ENCODE measurements around the gene WBP2. TPM values are rescaled to one million over a fixed set of nuclear protein-coding genes. Genes with fewer than 3 reads are reported as not detected.

Gene WBP2
- total and polyA plus RNA-seq, 2 of the 13 experiments (the other 11 are each of a cell fraction or from before 2014, with no cell fraction given): 29.2 to 29.5 TPM

DNA sequence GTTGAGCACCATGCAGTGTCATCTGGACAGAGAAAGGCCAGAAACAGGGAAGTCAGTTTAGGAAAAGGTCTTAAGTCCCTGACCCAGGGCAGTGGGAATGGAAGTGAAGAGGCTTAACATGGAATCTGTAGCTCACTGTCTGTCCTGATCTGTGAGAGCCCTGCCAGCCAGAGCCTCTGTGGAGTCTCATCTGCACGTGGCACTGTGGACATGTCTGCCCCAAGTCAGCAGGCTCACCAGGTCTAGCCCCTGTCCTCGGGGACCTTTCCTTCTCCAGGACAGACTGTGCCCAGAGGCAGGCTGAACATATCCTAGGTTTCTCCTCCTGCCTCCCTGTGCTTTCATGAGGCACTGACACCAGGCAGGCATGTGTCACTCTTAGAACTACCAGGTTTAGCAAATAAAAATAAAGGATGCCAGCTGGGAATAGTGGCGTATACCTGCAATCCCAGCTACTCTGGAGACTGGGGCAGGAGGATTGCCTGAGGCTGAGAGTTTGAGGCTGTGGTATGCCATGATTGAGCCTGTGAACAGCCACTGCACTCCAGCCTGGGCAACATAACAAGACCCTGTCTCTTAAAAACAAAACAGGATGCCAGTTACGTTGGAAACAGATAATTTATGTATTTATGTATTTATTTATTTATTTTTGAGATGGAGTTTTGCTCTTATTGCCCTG lies 48.2 kb downstream of the WBP2 start:
- H3K27ac ChIP-seq (ENCODE audit: extremely low read length, insufficient read depth, low read length): no peak overlapping the region
- H3K9me3 ChIP-seq (ENCODE audit: low read length): no peaks in the 10 kb centered on the region
- H3K27me3 ChIP-seq (ENCODE audit: control insufficient read depth in 1 of 2, insufficient read depth in 2 of 2, low read length in 2 of 2): no peaks in the 10 kb centered on the region
- ATAC-seq: peak; percentile 19; the same call in 2 of the 3 replicates
- no peak overlapping the region for H3K4me2 ChIP-seq (ENCODE audit: low read depth, low read length)
- no peak overlapping the region for H3K4me3 ChIP-seq (replicated peaks in 1 of 3; ENCODE audit: insufficient read depth in 1 of 3, low read depth in 2 of 3, low read length in 3 of 3)
- no peak for DNase-seq (ENCODE audit: low spot score)
- peaks cover 25 to 41% of the 10 kb centered on the region in 2 experiments; a peak in 4 of 5 replicates for H3K36me3 ChIP-seq (replicated peaks in 1 of 2; ENCODE audit: control insufficient read depth in 1 of 2, insufficient read depth in 2 of 2, low read length in 2 of 2)
- no peak overlapping the region for H2AFZ ChIP-seq (ENCODE audit: low read length)
- no peaks in the 10 kb centered on the region for H3K4me1 ChIP-seq (ENCODE audit: insufficient read depth, low read length)
- intact Hi-C loops (cut with micrococcal nuclease; ENCODE audit: unreplicated experiment) (no loop called here), in situ Hi-C loops (cut with HindIII; ENCODE audit: extremely low pct_ligation_motif_present, low pct_unique_long_range_greater_than_20kb) (no loop called here)
- BruUV-seq (replicated peaks): no TSS peak
- FAIRE-seq: no peak
- WGBS (ENCODE audit: low lambda C conversion rate): 100% methylated on average over 3 of the region's 4 CpGs
- H3K79me2 ChIP-seq (ENCODE audit: insufficient read depth, low read length): peaks cover 7% of the 10 kb centered on the region
- TF ChIP-seq SYNCRIP (IDR thresholded peaks at IDR 0.05; ENCODE audit: insufficient read depth, low read depth, low read length): no peak
- TF ChIP-seq, protein P1, sequence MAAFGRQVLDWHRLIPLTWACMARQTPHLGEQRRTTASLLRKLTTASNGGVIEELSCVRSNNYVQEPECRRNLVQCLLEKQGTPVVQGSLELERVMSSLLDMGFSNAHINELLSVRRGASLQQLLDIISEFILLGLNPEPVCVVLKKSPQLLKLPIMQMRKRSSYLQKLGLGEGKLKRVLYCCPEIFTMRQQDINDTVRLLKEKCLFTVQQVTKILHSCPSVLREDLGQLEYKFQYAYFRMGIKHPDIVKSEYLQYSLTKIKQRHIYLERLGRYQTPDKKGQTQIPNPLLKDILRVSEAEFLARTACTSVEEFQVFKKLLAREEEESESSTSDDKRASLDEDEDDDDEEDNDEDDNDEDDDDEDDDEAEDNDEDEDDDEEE (CRISPR knock-in tag; IDR thresholded peaks at IDR 0.05): no peak
- no peak for TF ChIP-seq ZMAT3 (CRISPR knock-in tag; conservative IDR thresholded peaks at IDR 0.05)
- no peak for TF ChIP-seq SUZ12 (IDR thresholded peaks at IDR 0.05; ENCODE audit: low read depth, low read length)
- TF ChIP-seq RBM22 (optimal IDR thresholded peaks at IDR 0.05; ENCODE audit: low read length): peak; percentile 74
- no peak for TF ChIP-seq ZFP36L2 (CRISPR knock-in tag; IDR thresholded peaks at IDR 0.05)
- no peak overlapping the region for H3K9ac ChIP-seq (ENCODE audit: insufficient read depth, low read depth, low read length)
- POLR2A ChIA-PET: interaction anchor here (3.0 kb wide), 1 partner anchor 27 kb away, joined by 11 read pairs; a partner anchor contains a TSS
- CTCF ChIA-PET (ENCODE audit: low intra/inter-chr PET ratio, low total read pairs): no interaction called here
- H4K20me1 ChIP-seq (ENCODE audit: insufficient read depth, low read length): no peaks in the 10 kb centered on the region

DNA sequence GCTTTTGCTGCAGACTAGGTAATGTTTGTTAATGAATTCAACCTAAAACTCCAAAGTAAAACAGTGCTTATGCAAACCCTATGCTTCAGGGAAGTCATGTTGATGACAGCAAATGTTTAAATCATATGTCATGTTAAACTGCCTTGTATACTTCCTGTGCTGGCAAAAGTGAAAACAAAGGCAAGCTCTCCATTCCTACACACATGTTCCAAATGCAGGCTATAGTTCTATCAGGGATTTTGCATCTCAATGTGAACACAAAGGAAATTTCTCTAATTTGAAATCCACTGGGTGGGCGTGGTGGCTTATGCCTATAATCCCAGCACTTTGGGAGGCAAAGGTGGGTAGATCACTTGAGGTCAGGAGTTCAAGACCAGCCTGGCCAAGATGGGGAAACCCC lies 51.3 kb downstream of the WBP2 start:
- H3K79me2 ChIP-seq (ENCODE audit: insufficient read depth, low read length): peaks cover 7% of the 10 kb centered on the region
- no peak overlapping the region for H3K9ac ChIP-seq (ENCODE audit: insufficient read depth, low read depth, low read length)
- FAIRE-seq: no peak
- ChIA-PET POLR2A (interaction anchor here (0.9 to 2.4 kb wide), 3 partner anchors 24 to 69 kb away, joined by 3 to 14 read pairs (median 4); partner anchors contain the start of gene WBP2), CTCF (ENCODE audit: low intra/inter-chr PET ratio, low total read pairs) (no interaction called here)
- DNase-seq (ENCODE audit: low spot score): no peak
- H3K27ac ChIP-seq (ENCODE audit: extremely low read length, insufficient read depth, low read length): no peak overlapping the region
- H3K27me3 ChIP-seq (ENCODE audit: control insufficient read depth in 1 of 2, insufficient read depth in 2 of 2, low read length in 2 of 2): no peaks in the 10 kb centered on the region
- no peak for ATAC-seq
- in situ Hi-C loops (cut with HindIII; ENCODE audit: extremely low pct_ligation_motif_present, low pct_unique_long_range_greater_than_20kb) (no loop called here), intact Hi-C loops (cut with micrococcal nuclease; ENCODE audit: unreplicated experiment) (no loop called here)
- WGBS (ENCODE audit: low lambda C conversion rate): 94% methylated on average over 1 of the region's 1 CpG
- no peaks in the 10 kb centered on the region for H3K9me3 ChIP-seq (ENCODE audit: low read length)
- H3K4me1 ChIP-seq (ENCODE audit: insufficient read depth, low read length): no peaks in the 10 kb centered on the region
- H2AFZ ChIP-seq (ENCODE audit: low read length): no peak overlapping the region
- no peaks in the 10 kb centered on the region for H4K20me1 ChIP-seq (ENCODE audit: insufficient read depth, low read length)
- H3K4me2 ChIP-seq (ENCODE audit: low read depth, low read length): no peak overlapping the region
- H3K4me3 ChIP-seq (replicated peaks in 1 of 3; ENCODE audit: insufficient read depth in 1 of 3, low read depth in 2 of 3, low read length in 3 of 3): no peak overlapping the region
- no TSS peak for BruUV-seq (replicated peaks)
- peaks cover 12 to 29% of the 10 kb centered on the region in 2 experiments for H3K36me3 ChIP-seq (replicated peaks in 1 of 2; ENCODE audit: control insufficient read depth in 1 of 2, insufficient read depth in 2 of 2, low read length in 2 of 2)
- TF ChIP-seq HOXA7 (CRISPR knock-in tag; IDR thresholded peaks at IDR 0.05) (no peak), KDM2A (CRISPR knock-in tag; IDR thresholded peaks at IDR 0.05; ENCODE audit: borderline replicate concordance, low read depth) (no peak), IKZF4 (CRISPR knock-in tag; IDR thresholded peaks at IDR 0.05; ENCODE audit: borderline replicate concordance, low read depth, not compliant biosample characterization) (no peak)
- TF ChIP-seq, protein P2, sequence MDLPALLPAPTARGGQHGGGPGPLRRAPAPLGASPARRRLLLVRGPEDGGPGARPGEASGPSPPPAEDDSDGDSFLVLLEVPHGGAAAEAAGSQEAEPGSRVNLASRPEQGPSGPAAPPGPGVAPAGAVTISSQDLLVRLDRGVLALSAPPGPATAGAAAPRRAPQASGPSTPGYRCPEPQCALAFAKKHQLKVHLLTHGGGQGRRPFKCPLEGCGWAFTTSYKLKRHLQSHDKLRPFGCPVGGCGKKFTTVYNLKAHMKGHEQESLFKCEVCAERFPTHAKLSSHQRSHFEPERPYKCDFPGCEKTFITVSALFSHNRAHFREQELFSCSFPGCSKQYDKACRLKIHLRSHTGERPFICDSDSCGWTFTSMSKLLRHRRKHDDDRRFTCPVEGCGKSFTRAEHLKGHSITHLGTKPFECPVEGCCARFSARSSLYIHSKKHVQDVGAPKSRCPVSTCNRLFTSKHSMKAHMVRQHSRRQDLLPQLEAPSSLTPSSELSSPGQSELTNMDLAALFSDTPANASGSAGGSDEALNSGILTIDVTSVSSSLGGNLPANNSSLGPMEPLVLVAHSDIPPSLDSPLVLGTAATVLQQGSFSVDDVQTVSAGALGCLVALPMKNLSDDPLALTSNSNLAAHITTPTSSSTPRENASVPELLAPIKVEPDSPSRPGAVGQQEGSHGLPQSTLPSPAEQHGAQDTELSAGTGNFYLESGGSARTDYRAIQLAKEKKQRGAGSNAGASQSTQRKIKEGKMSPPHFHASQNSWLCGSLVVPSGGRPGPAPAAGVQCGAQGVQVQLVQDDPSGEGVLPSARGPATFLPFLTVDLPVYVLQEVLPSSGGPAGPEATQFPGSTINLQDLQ (CRISPR knock-in tag; IDR thresholded peaks at IDR 0.05): no peak
- TF ChIP-seq, protein P3, sequence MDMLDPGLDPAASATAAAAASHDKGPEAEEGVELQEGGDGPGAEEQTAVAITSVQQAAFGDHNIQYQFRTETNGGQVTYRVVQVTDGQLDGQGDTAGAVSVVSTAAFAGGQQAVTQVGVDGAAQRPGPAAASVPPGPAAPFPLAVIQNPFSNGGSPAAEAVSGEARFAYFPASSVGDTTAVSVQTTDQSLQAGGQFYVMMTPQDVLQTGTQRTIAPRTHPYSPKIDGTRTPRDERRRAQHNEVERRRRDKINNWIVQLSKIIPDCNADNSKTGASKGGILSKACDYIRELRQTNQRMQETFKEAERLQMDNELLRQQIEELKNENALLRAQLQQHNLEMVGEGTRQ (IDR thresholded peaks at IDR 0.05; ENCODE audit: low read depth, low read length): no peak
- TF ChIP-seq, protein P3 (CRISPR knock-in tag; IDR thresholded peaks at IDR 0.05; ENCODE audit: borderline replicate concordance): no peak

Measured in HepG2 (cell line).